AG04449 (cell line): ENCODE data around the gene IRF2BP2.

Experiments
- CTCF ChIA-PET: fragments of 350-600 bp; formaldehyde crosslinking; extraction: SDS; loops from one replicate; lab custom pipeline; 2021; ENCODE audit warnings: antibody characterized with exemption; lab: Yijun Ruan, JAX
- POLR2A ChIA-PET: fragments of 400-600, 350-600 bp; formaldehyde crosslinking; extraction: SDS; loops from one replicate; lab custom pipeline; 2020; ENCODE audit warnings: antibody characterized with exemption, inconsistent platforms; lab: Yijun Ruan, JAX
- DNase-seq: peaks from one replicate; pipeline ENCODE4 v3.0.0-alpha.2; 2010; ENCODE audit warnings: low read depth, low spot score
- H3K4me3 ChIP-seq: 2 replicates; pipeline ENCODE4 v1.5.1; 2011; ENCODE audit warnings: low read depth, mild to moderate bottlenecking, control low read depth, low read length
- CTCF ChIP-seq: IDR thresholded peaks from one replicate; pipeline ENCODE4 v1.5.1; 2011; ENCODE audit warnings: mild to moderate bottlenecking, moderate library complexity, low read length, control low read depth, inconsistent platforms; ENCODE audit not compliant: insufficient read depth; ENCODE audit errors: missing control alignments

IRF2BP2 gene

DNA sequence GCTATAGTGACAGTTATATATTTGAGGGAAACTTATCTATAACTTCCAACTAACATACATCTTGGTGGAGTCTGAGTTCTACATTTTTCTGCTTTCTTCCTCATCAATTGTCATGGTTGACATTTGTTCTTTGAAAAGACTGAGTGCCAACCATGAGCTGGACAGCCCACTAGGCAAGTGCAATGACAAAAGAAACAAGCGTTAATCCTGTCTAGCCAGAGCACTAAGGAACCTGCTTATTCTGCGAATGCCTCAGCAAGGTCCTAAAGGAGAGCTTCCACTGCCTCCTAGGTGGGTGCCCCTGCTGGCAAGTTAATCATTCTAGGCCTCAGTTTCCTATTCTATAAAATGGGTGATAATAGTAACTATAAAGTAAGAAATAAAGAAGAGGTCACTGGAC lies 44.8 kb downstream of the IRF2BP2 start:
- DNase-seq: no peak
- H3K4me3 ChIP-seq: no peak overlapping the region
- ChIA-PET CTCF (interaction anchor here (0.8 to 1.2 kb wide), 2 partner anchors 11 to 31 kb away, joined by 4 read pairs; no protein-coding TSS in a partner anchor), POLR2A (no interaction called here)
- no peak for TF ChIP-seq CTCF

DNA sequence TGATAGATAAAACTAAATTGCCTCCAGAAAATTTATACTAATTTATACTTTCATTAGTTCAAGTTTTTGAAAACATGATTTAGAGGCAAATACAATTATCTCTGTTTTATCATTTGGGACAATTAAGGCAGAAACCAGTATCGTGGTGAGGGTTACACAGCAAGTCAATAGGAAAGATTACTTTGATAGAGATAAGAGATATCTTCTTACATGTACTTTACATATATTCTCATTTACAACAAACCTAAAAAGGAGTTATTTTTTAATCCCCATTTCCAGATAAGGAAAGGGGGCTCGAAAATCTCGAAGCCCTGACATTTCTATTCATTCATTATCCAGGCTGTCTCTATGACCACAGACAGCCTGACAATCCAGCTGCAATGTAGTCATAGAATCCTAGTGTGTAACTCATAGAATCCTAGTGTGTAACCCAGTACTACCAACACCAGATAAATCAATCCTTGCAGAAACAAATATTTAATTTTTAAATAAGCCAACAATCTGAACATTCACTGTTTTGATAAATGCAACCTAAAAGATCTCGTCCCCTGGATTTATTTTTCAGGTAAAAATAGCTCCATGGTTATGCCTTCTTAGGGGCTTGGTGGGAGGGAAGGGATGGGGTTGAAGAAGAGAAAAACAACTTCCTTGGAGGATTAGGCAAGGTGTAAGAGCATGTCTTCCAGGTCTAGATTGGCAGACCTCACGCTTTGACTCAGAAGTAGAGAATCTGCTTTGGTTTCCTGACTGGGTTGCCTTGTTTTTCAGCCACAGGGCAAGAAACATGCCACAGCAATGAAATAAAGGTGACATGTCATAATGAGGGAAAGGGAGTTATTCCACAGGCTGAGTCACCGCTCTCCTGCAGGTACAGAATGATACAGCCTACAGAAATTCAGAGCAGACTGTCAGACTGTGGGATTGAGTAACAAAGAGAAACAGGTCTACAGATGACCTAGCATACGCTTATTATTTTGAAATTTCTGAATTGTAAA lies 45.6 kb downstream of the IRF2BP2 start:
- CTCF ChIA-PET: no interaction called here
- DNase-seq: peak; percentile 40
- POLR2A ChIA-PET: interaction anchor here (0.6 kb wide), 1 partner anchor 10 kb away, joined by 4 read pairs; no protein-coding TSS in a partner anchor
- no peak for TF ChIP-seq CTCF
- H3K4me3 ChIP-seq: no peak overlapping the region

DNA sequence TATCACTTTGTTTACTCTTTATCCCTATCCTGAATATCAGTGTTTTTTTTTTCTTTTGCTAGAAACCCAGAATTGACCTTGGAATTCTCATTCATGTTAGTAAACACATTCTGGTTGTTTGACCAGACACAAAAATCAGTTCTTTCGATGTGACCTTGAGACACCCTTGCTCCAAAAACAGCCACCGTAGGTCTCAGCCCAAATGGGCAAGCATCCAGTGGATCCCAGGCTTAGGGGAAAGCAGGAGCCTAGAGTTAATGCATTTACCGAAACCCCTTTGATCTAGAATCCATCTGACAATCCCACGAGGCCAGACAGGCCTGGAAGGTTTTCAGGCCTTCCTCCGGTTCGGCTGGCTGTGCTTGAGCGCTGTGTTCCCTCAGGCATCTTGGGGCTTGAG lies 47.6 kb downstream of the IRF2BP2 start:
- POLR2A ChIA-PET: no interaction called here

GRCh38 chr1:234561319-234561718 lies 48.7 kb downstream of the IRF2BP2 start:
- no peak for TF ChIP-seq CTCF
- no peak overlapping the region for H3K4me3 ChIP-seq
- CTCF ChIA-PET: interaction anchor here (0.6 kb wide), 1 partner anchor 36 kb away, joined by 3 read pairs; no protein-coding TSS in a partner anchor
- DNase-seq: no peak
- POLR2A ChIA-PET: no interaction called here

More for the DNA sequence above, 47.6 kb downstream of the IRF2BP2 start:
- no peak for TF ChIP-seq CTCF
- H3K4me3 ChIP-seq: no peak overlapping the region
- no peak for DNase-seq
- CTCF ChIA-PET: interaction anchor here (0.6 to 1.0 kb wide), 3 partner anchors 9 to 44 kb away, joined by 3 read pairs; no protein-coding TSS in a partner anchor

- ChIA-PET POLR2A (no interaction called here), CTCF (interaction anchor here (1.6 kb wide), 1 partner anchor 24 kb away, joined by 4 read pairs; no protein-coding TSS in a partner anchor)
- no peak overlapping the region for H3K4me3 ChIP-seq
- no peak for DNase-seq
- no peak for TF ChIP-seq CTCF
Observed at GRCh38 chr1:234559902-234560676, 49.9 kb downstream of the IRF2BP2 start.
